ENCODE measurements around the gene CSF3R. TPM values are rescaled to one million over a fixed set of nuclear protein-coding genes. Genes with fewer than 3 reads are reported as not detected.
"Not testable (repeated sequence)": the region's sequence is repeated elsewhere in the genome, so short reads cannot be mapped to it uniquely, and the experiment has no call there.

The CSF3R gene
- total RNA-seq, 1 donor from 2014 or later: 3.8 TPM

DNA sequence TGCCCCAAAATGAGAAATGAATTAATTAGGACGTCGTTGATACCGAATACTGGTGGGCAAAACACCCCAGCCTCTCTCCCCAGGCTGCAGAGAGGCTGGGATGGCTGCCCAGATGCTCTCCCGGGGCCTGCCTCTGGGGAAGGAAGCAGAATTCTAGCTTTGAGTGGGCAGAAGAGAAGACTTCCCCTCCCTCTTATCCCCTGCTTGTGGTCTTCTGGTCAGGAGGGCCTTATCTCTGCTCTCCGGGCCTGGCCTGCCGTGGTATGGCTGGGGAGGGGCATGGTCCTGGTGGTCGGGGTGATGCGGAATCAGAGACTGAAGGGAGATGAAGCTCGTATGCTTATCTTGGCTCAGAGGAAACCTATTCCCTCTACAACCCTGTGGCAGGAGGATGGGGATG lies 9.8 kb upstream of the CSF3R start:
- intact Hi-C loops (cut with micrococcal nuclease): no loop called here
- TF ChIP-seq, protein P1, sequence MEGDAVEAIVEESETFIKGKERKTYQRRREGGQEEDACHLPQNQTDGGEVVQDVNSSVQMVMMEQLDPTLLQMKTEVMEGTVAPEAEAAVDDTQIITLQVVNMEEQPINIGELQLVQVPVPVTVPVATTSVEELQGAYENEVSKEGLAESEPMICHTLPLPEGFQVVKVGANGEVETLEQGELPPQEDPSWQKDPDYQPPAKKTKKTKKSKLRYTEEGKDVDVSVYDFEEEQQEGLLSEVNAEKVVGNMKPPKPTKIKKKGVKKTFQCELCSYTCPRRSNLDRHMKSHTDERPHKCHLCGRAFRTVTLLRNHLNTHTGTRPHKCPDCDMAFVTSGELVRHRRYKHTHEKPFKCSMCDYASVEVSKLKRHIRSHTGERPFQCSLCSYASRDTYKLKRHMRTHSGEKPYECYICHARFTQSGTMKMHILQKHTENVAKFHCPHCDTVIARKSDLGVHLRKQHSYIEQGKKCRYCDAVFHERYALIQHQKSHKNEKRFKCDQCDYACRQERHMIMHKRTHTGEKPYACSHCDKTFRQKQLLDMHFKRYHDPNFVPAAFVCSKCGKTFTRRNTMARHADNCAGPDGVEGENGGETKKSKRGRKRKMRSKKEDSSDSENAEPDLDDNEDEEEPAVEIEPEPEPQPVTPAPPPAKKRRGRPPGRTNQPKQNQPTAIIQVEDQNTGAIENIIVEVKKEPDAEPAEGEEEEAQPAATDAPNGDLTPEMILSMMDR (IDR thresholded peaks at IDR 0.05; ENCODE audit: borderline replicate concordance): no peak
- no peak for DNase-seq
- Histone ChIP-seq H3K9me3 (replicated peaks) (no peaks in the 10 kb centered on the region), H3K27me3 (ENCODE audit: low read depth) (peaks cover 55% of the 10 kb centered on the region), H3K36me3 (no peaks in the 10 kb centered on the region), H3K27ac (replicated peaks) (no peak overlapping the region), H3K4me1 (no peaks in the 10 kb centered on the region), H3K4me3 (no peak overlapping the region)

DNA sequence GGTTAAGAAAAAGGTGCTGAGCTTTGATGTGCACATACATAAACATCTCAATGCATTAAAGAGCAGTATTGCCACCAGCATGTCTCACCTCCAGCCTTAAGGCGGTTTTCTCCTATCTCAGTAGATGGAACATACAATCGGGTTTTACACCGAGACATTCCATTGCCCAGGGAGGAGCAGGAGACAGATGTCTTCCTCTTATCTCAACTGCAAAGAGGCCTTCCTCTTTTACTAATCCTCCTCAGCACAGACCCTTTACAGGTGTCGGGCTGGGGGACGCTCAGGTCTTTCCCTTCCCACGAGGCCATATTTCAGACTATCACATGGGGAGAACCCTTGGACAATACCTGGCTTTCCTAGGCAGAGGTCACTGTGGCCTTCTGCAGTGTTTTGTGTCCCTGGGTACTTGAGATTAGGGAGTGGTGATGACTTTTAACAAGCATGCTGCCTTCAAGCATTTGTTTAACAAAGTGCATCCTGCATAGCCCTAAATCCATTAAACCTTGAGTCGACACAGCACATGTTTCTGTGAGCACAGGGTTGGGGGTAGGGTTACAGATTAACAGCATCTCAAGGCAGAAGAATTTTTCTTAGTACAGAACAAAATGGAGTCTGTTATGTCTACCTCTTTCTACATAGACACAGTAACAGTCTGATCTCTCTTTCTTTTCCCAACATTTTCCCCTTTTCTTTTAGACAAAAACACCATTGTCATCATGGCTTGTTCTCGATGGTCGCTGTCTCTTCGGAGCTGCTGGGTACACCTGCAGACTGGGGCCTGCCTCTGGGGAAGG lies 6.7 kb upstream of the CSF3R start:
- H3K27ac ChIP-seq (replicated peaks); H3K4me1 ChIP-seq; intact Hi-C loops (cut with micrococcal nuclease); H3K4me3 ChIP-seq; H3K9me3 ChIP-seq (replicated peaks); DNase-seq; H3K36me3 ChIP-seq: not testable (repeated sequence)
- H3K27me3 ChIP-seq (ENCODE audit: low read depth): peaks cover 38% of the 10 kb centered on the region

DNA sequence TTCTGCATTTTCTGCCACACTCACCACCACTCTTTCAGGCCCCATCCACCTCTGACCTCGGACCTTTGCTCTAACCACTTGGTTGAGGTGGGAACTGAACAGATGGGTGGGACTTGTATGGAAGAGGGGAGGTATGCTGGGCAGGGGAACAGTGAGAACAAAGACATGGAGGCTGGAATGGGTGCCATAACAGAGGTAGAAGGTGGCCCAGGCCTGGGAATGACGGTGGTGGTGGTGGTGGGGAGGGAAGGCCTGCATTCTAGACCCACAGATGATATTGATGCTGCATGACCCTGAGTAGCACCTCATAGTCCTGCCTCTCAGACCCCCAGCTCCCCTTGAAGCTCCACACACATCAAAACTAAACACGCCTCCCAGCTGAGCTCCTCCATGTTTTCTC lies 5.2 kb upstream of the CSF3R start:
- Histone ChIP-seq H3K9me3 (replicated peaks) (no peaks in the 10 kb centered on the region), H3K27ac (replicated peaks) (no peak overlapping the region), H3K27me3 (ENCODE audit: low read depth) (peaks cover 23% of the 10 kb centered on the region), H3K36me3 (no peaks in the 10 kb centered on the region), H3K4me3 (no peak overlapping the region), H3K4me1 (no peaks in the 10 kb centered on the region)
- DNase-seq: no peak
- TF ChIP-seq, protein P1 (IDR thresholded peaks at IDR 0.05; ENCODE audit: borderline replicate concordance): no peak
- intact Hi-C loops (cut with micrococcal nuclease): no loop called here

DNA sequence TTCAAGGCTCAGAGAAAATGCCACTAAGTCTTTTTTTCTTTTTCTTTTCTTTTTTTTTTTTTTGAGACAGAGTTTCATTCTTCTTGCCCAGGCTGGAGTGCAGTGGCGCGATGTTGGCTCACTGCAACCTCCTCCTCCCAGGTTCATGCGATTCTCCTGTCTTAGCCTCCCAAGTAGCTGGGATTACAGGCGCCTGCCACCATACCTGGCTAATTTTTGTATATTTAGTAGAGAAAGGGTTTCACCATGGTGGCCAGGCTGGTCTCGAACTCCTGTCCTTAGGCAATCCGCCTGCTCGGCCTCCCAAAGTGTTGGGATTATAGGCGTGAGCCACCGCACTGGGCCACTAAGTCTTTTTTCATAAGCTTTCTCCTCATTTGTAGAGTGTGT lies 4.6 kb upstream of the CSF3R start:
- H3K36me3 ChIP-seq; H3K4me3 ChIP-seq; intact Hi-C loops (cut with micrococcal nuclease); DNase-seq; H3K9me3 ChIP-seq (replicated peaks); H3K4me1 ChIP-seq: not testable (repeated sequence)
- peak overlapping the region; percentile 18 for H3K27ac ChIP-seq (replicated peaks)
- H3K27me3 ChIP-seq (ENCODE audit: low read depth): peaks cover 17% of the 10 kb centered on the region

DNA sequence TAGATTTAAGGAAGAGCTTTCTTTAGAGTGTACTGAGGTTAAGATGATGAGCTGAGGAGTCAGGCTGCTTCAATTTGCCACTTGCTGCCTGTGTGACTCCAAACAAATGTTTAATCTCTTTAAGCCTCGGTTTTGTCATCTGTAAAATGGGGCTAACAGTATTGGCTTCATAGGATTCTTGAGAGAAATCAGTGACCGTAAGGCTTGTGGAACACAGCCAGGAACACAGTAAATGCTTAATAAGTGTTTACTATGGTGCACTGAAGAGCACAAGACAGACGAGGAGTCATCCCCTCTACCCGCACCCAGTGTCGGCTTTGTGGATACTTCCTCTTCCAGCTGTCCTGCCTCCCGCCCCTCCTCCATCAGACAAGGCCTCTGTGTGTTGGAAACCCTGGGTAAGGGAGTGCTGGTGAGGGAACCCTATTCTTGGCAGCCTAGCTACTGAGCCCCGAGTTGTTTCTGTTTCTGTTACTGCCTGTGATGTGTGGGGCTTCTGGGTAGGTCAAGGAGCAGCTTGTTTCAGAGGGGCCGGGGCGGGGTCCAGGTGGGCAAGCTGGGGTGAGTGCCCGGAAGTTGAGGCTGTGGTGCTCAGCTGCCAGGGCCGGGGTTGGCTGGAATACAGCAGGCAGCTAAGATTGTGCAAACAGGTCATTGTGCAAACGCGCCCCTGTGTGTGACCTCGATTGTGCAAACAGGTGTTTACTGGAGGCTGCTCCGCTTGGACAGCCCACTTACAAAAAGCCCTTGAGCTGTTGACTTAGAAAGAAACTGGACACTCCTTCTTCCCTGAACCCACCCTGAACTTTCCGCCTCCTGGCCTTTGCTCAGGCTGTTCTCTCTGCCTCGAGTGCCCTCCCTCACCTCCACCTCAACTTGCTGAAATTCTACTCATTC lies 4.0 kb upstream of the CSF3R start:
- Histone ChIP-seq H3K36me3 (no peaks in the 10 kb centered on the region), H3K27me3 (ENCODE audit: low read depth) (peaks cover 13% of the 10 kb centered on the region), H3K27ac (replicated peaks) (peak overlapping the region; percentile 18), H3K4me1 (peaks cover 6% of the 10 kb centered on the region), H3K4me3 (no peak overlapping the region), H3K9me3 (replicated peaks) (no peaks in the 10 kb centered on the region)
- DNase-seq: peak; percentile 46
- TF ChIP-seq, protein P1 (IDR thresholded peaks at IDR 0.05; ENCODE audit: borderline replicate concordance): no peak
- intact Hi-C loops (cut with micrococcal nuclease): no loop called here

DNA sequence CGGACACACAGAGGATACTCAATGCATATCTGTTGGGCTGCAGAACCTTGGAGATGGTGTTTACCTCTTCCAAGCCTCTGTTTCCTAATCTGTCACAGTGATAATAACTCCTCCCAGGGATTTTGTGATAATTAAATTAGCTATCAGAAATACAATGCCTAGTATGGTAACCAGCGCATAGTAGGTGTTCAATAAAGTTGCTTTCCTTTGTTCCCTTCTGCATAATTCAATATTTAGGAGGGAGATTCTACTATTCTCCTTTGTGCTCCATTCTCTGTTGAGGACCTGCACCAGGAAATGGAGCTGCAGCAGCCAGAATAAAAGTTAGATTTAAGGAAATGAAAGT lies 3.4 kb upstream of the CSF3R start:
- H3K4me3 ChIP-seq: no peak overlapping the region
- no peaks in the 10 kb centered on the region for H3K36me3 ChIP-seq
- intact Hi-C loops (cut with micrococcal nuclease): no loop called here
- no peak for DNase-seq
- peaks cover 10% of the 10 kb centered on the region for H3K4me1 ChIP-seq
- TF ChIP-seq, protein P1 (IDR thresholded peaks at IDR 0.05; ENCODE audit: borderline replicate concordance): no peak
- H3K27ac ChIP-seq (replicated peaks): no peak overlapping the region
- H3K9me3 ChIP-seq (replicated peaks): no peaks in the 10 kb centered on the region
- peaks cover 13% of the 10 kb centered on the region for H3K27me3 ChIP-seq (ENCODE audit: low read depth)

Data from left ventricle myocardium inferior (tissue), 1 donor.